K562 (cell line): Measurements from ENCODE around the gene LIMS1. TPM values are rescaled to one million over a fixed set of nuclear protein-coding genes. Genes with fewer than 3 reads are reported as not detected.

Experiments used
- ATAC-seq: fragments of 200-7000 bp; cut with Tn5 transposase; 3 replicates; pipeline ENCODE4 v1.9.1; 2020; ENCODE audit warnings: moderate library complexity
- BruUV-seq: library from RNA; stranded (reverse); fragments of 400-500 nt; replicated peaks from 2 replicates; lab custom pipeline; 2021; lab: Mats Ljungman, UMichigan
- CTCF ChIA-PET: fragments of 300-600 bp; formaldehyde crosslinking; extraction: SDS; loops from one replicate; lab custom pipeline; 2021; ENCODE audit warnings: low intra/inter-chr PET ratio; lab: Yijun Ruan, JAX
- POLR2A ChIA-PET: fragments of 300-600, 350-650 bp; sonication (Branson Sonifier 250); formaldehyde crosslinking; extraction: SDS; loops from one replicate; lab custom pipeline; 2021; ENCODE audit warnings: antibody characterized with exemption, inconsistent platforms; lab: Yijun Ruan, JAX
- DNase-seq, 4 experiments: peaks; one replicate each; pipeline versions ENCODE4 v3.0.0 to v3.0.0-alpha.2; 2011 to 2018; ENCODE audit warnings: low spot score in 3 of 4, mixed read lengths in 3 of 4; ENCODE audit errors: extremely low read depth in 1 of 4
- FAIRE-seq: peaks from 2 replicates; lab custom pipeline; 2011; peaks lifted over from hg19 to GRCh38; lab: Jason Lieb, UNC
- H2AFZ ChIP-seq: 2 replicates; pipeline ENCODE4 v1.6.0; 2011; ENCODE audit warnings: low read depth, low read length, control low read depth, inconsistent platforms
- H3K27ac ChIP-seq: fragments of 200-600 bp; 3 replicates; pipeline ENCODE4 v1.8.0; 2011; ENCODE audit warnings: low read depth, mild to moderate bottlenecking, control low read depth, inconsistent platforms, low read length, moderate library complexity, mixed read lengths; ENCODE audit errors: extremely low read depth
- H3K27me3 ChIP-seq, 2 experiments: fragments of 300-600 bp in 1 of 2; 2 replicates in 1 of 2; 3 replicates in 1 of 2; pipeline versions ENCODE4 v1.6.0 to v1.8.0; 2011; ENCODE audit warnings: inconsistent platforms in 2 of 2, low read length in 2 of 2, mild to moderate bottlenecking in 1 of 2, mixed read lengths in 1 of 2, moderate library complexity in 1 of 2; ENCODE audit not compliant: control insufficient read depth in 2 of 2, insufficient read depth in 2 of 2
- H3K36me3 ChIP-seq: fragments of 300-600 bp; 3 replicates; pipeline ENCODE4 v1.8.0; 2011; ENCODE audit warnings: mild to moderate bottlenecking, low read length, inconsistent platforms; ENCODE audit not compliant: control insufficient read depth, insufficient read depth
- H3K4me1 ChIP-seq, 2 experiments: fragments of 200-600 bp in 1 of 2; replicated peaks in 1 of 2; 2 replicates in 1 of 2; 3 replicates in 1 of 2; pipeline versions ENCODE4 v1.5.1 to v1.8.0; 2011; ENCODE audit warnings: inconsistent platforms in 2 of 2, low read length in 2 of 2, mild to moderate bottlenecking in 1 of 2, mixed read lengths in 1 of 2, moderate library complexity in 1 of 2; ENCODE audit not compliant: control insufficient read depth in 2 of 2, insufficient read depth in 2 of 2
- H3K4me2 ChIP-seq: 2 replicates; pipeline ENCODE4 v1.6.1; 2011; ENCODE audit warnings: low read length, control low read depth, inconsistent platforms, mixed read lengths; ENCODE audit not compliant: insufficient read depth
- H3K4me3 ChIP-seq: fragments of 200-600 bp; sonication (generic), shearing (Covaris generic); 2 replicates; pipeline ENCODE4 v1.5.1; 2016; ENCODE audit warnings: control low read depth, inconsistent platforms
- H3K79me2 ChIP-seq: fragments of 200-600 bp; 3 replicates; pipeline ENCODE4 v1.8.0; 2011; ENCODE audit warnings: low read length, inconsistent platforms; ENCODE audit not compliant: control insufficient read depth, insufficient read depth
- H3K9ac ChIP-seq, 2 experiments: 2 replicates each; pipeline versions ENCODE4 v1.6.0 to v1.6.1; 2011; ENCODE audit warnings: low read depth in 2 of 2, low read length in 2 of 2, control low read depth in 1 of 2, inconsistent platforms in 1 of 2, mild to moderate bottlenecking in 1 of 2, mixed read lengths in 1 of 2; ENCODE audit not compliant: insufficient read depth in 1 of 2
- H3K9me1 ChIP-seq: one replicate; pipeline ENCODE4 v1.6.0; 2011; ENCODE audit warnings: inconsistent platforms, mild to moderate bottlenecking, low read length, moderate library complexity; ENCODE audit not compliant: control insufficient read depth, insufficient read depth
- H3K9me3 ChIP-seq: replicated peaks from 2 replicates; pipeline ENCODE4 v1.5.1; 2011; ENCODE audit warnings: low read depth, low read length, inconsistent platforms; ENCODE audit not compliant: control insufficient read depth, insufficient read depth
- H4K20me1 ChIP-seq: replicated peaks from 2 replicates; pipeline ENCODE4 v1.6.1; 2011; ENCODE audit warnings: low read length, inconsistent platforms, mixed read lengths; ENCODE audit not compliant: control insufficient read depth, insufficient read depth
- BDP1 ChIP-seq: IDR thresholded peaks from 3 replicates; pipeline ENCODE4 v1.6.1; 2011; ENCODE audit not compliant: insufficient read length, insufficient read depth
- ETV5 ChIP-seq: sonication (generic); formaldehyde crosslinking; IDR thresholded peaks from 2 replicates; pipeline ENCODE4 v1.4.0; 2020; ENCODE audit warnings: low read depth, mild to moderate bottlenecking, missing genetic modification reagents
- KLF10 ChIP-seq: fragments of 250-450 bp; sonication (Bioruptor Pico); IDR thresholded peaks from 2 replicates; pipeline ENCODE4 v1.6.1; 2021; ENCODE audit warnings: matching md5 sums
- KLF16 ChIP-seq: IDR thresholded peaks from 2 replicates; pipeline ENCODE4 v1.6.1; 2016; ENCODE audit warnings: antibody characterized with exemption
- MAZ ChIP-seq, 2 experiments: fragments of 450-650 bp in 1 of 2; sonication (generic) in 1 of 2; formaldehyde crosslinking; IDR thresholded peaks in 1 of 2; conservative IDR thresholded peaks in 1 of 2; 2 replicates each; pipeline versions ENCODE4 v1.4.0 to v1.5.0; 2020; ENCODE audit warnings: mild to moderate bottlenecking in 1 of 2, missing genetic modification reagents in 1 of 2
- SMAD4 ChIP-seq: fragments of 250-450 bp; sonication (Bioruptor Pico); conservative IDR thresholded peaks from 2 replicates; pipeline ENCODE4 v1.8.0; 2021; ENCODE audit warnings: inconsistent platforms, mild to moderate bottlenecking, moderate library complexity
- SMARCA4 ChIP-seq: fragments of 450-650 bp; IDR thresholded peaks from 2 replicates; pipeline ENCODE4 v1.6.1; 2016
- SOX6 ChIP-seq: fragments of 450-650 bp; IDR thresholded peaks from 2 replicates; pipeline ENCODE4 v1.6.1; 2014; ENCODE audit warnings: mild to moderate bottlenecking
- TAF7 ChIP-seq: fragments of 450-650 bp; IDR thresholded peaks from 2 replicates; pipeline ENCODE4 v1.6.1; 2016; ENCODE audit warnings: missing genetic modification characterization, missing compliant biosample characterization
- ZNF140 ChIP-seq: fragments of 250-450 bp; sonication (Bioruptor Pico); IDR thresholded peaks from 2 replicates; pipeline ENCODE4 v1.8.0; 2021; ENCODE audit warnings: moderate library complexity, mild to moderate bottlenecking, inconsistent platforms
- ZNF253 ChIP-seq: fragments of 250-450 bp; sonication (Bioruptor Pico); conservative IDR thresholded peaks from 2 replicates; pipeline ENCODE4 v1.6.1; 2021; ENCODE audit warnings: mild to moderate bottlenecking
- ZNF436 ChIP-seq: fragments of 250-450, 450-650 bp; sonication (Bioruptor Pico); formaldehyde crosslinking; IDR thresholded peaks from 2 replicates; pipeline ENCODE4 v1.7.0; 2020; ENCODE audit warnings: mild to moderate bottlenecking
- ZNF561 ChIP-seq: fragments of 450-650 bp; formaldehyde crosslinking; conservative IDR thresholded peaks from 2 replicates; pipeline ENCODE4 v1.4.0; 2020; ENCODE audit warnings: mild to moderate bottlenecking, moderate library complexity
- ZNF785 ChIP-seq: fragments of 250-450 bp; sonication (Bioruptor Pico); IDR thresholded peaks from 2 replicates; pipeline ENCODE4 v1.4.0; 2020; ENCODE audit warnings: mild to moderate bottlenecking
- WGBS: fragments of 100-300 bp; shearing (Covaris generic); methylation state at CpG from one replicate; pipeline ENCODE4 v1.1.6; 2016; ENCODE audit warnings: low coverage, mixed read lengths; ENCODE audit not compliant: insufficient coverage; ENCODE audit errors: missing lambda C conversion rate; 5-methylcytosine and 5-hydroxymethylcytosine counted together
- in situ Hi-C: fragments of 300-500 bp; cut with MboI; formaldehyde crosslinking; loops from 4 replicates; pipeline ENCODE4 v1.15.0; 2018; ENCODE audit warnings: inconsistent platforms, mixed read lengths
- intact Hi-C: fragments of 100-400 bp; cut with micrococcal nuclease; formaldehyde crosslinking; loops from 2 replicates; pipeline ENCODE4 v1.14.2; 2022
- polyA plus RNA-seq, 8 experiments: library from polyadenylated mRNA; depleted of rRNA in 4 of 8; stranded (reverse) in 5 of 8; unstranded in 3 of 8; fragments of >200 nt; fragmentation: Nextera tagmentation in 2 of 8; fragmentation: Illumina TruSeq in 1 of 8; extraction: Ambion mirVana in 2 of 8; extraction: Trizol in 1 of 8; gene quantifications; 2 replicates each; pipeline versions ENCODE4 v1.2.1 to v1.2.3, GENCODE V29; 2011 to 2014; ENCODE audit warnings: inconsistent platforms in 1 of 8, missing spikeins in 1 of 8
- total RNA-seq, 7 experiments: library from RNA; depleted of rRNA in 6 of 7; stranded (reverse); fragments of >200 nt in 6 of 7; fragmentation: Illumina TruSeq in 2 of 7; extraction: Trizol in 2 of 7; gene quantifications; 2 replicates each; pipeline versions ENCODE4 v1.2.1 to v1.2.3, GENCODE V29; 2011 to 2021; ENCODE audit warnings: low replicate concordance in 1 of 7
- TF ChIP-seq, protein P1 (sequence below): sonication (generic); formaldehyde crosslinking; IDR thresholded peaks from 2 replicates; pipeline ENCODE4 v1.8.0; 2022; ENCODE audit warnings: mild to moderate bottlenecking, missing genetic modification reagents
- TF ChIP-seq, protein P2 (sequence below): fragments of 450-650 bp; formaldehyde crosslinking; IDR thresholded peaks from 2 replicates; pipeline ENCODE4 v1.4.0; 2022; ENCODE audit warnings: missing genetic modification characterization
- TF ChIP-seq, protein P3 (sequence below): fragments of 450-650 bp; IDR thresholded peaks from 2 replicates; pipeline ENCODE4 v1.6.1; 2018; ENCODE audit warnings: mild to moderate bottlenecking, low read depth; ENCODE audit not compliant: partially characterized antibody

Gene LIMS1
- total and polyA plus RNA-seq, 9 of the 15 experiments (the other 6 are each of a cell fraction or from before 2014, with no cell fraction given), result 52.8 to 134 (median 81.0) TPM

DNA sequence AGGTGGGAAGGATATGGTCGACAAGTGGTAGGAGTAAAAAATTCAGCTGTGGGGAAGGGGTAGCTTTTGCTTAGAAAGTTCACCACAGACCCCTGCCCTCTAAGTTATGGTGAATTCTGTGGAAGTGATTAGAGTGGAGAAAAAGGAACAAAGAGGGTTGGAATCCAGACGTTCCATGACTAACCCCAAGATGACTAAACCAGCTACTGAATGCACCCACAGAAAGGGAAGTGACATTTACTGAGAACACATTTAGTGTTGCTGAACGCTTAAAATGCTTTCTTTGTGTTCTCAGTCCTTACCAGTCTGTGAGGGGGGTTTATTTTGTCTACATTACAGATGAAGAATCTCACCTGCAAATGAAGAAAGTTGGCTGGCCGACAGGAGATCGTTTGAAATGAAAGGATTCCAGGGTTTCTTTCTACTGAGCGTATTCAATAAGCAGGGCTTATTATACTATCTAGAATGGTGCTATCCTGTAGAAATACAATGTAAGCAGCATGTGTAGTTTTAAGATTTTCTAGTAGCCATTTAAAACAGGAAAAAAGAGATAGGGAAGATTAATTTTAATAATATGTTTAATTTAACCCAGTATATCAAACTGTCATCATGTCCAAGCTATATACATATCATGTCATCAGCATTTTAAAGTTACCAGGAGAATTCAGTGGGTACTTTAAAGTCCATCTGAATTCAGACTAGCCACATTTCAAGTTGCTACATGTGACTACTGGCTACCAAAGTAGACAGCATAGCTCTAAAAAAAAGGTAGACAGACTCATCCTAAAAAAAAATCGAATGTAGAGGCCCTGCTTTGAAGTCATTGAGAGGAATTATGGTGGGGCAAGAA lies 60.1 kb downstream of the LIMS1 start (continued):
- TF ChIP-seq, protein P1, sequence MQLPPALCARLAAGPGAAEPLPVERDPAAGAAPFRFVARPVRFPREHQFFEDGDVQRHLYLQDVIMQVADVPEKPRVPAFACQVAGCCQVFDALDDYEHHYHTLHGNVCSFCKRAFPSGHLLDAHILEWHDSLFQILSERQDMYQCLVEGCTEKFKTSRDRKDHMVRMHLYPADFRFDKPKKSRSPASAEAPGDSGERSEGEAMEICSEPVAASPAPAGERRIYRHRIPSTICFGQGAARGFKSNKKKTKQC (CRISPR knock-in tag), result no peak
- TF ChIP-seq ZNF253 (CRISPR knock-in tag) (no peak), MAZ (CRISPR knock-in tag; conservative IDR thresholded peaks at IDR 0.05 in 1 of 2, IDR thresholded peaks at IDR 0.05 in 1 of 2) (no peak), KLF10 (CRISPR knock-in tag) (no peak), ZNF561 (no peak), TAF7 (tag) (no peak), SOX6 (peak; percentile 31; the same call in 1 of the 2 replicates)

DNA sequence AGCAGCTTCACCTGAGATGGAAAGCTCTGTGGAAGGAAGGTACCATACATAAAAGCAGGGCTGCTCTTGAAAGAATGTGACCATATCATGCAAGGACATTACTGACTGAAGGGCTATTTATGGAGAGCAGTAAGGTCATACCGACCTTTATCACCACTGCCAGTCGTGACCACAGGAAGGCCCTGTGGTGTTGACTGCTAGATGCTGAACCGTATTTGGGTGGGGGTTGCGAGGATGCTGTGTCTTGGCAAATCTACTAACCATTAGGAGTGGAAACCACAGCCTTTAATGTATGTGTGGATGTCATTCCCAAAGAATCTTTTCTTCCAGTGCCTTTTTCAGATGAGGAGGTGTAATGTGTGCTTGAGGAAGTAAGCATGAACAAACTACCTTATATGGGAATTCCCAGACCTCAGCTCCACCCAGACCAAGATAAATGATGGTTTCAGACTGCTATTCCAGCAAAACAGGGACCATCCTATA lies 60.8 kb downstream of the LIMS1 start:
- H3K27me3 ChIP-seq, result no peaks in the 10 kb centered on the region
- H3K4me3 ChIP-seq, result no peak overlapping the region
- H2AFZ ChIP-seq, result no peak overlapping the region
- DNase-seq, result peak; percentile 65 to 96 (median 80)
- H3K79me2 ChIP-seq, result peaks cover 83% of the 10 kb centered on the region
- H3K36me3 ChIP-seq, result no peaks in the 10 kb centered on the region; the same call in 1 of the 3 replicates
- FAIRE-seq, result peak; percentile 96
- H3K4me2 ChIP-seq, result peak overlapping the region; percentile 65
- H3K27ac ChIP-seq, result peak overlapping the region; percentile 94
- no peaks in the 10 kb centered on the region for H4K20me1 ChIP-seq
- intact Hi-C loops, result loop anchor here (5.0 kb wide), 1 partner anchor 42 kb away; no protein-coding TSS in a partner anchor
- BruUV-seq, result no TSS peak
- peaks cover 12 to 55% of the 10 kb centered on the region in 2 experiments; a peak in 4 of 5 replicates for H3K4me1 ChIP-seq
- H3K9me1 ChIP-seq, result no peaks in the 10 kb centered on the region
- ChIA-PET CTCF (no interaction called here), POLR2A (interaction anchor here (0.6 to 2.1 kb wide), 7 partner anchors 9 to 234 kb away, joined by 3 to 10 read pairs (median 3); no protein-coding TSS in a partner anchor)
- peak; percentile 86 for ATAC-seq
- peak overlapping the region in 1 of 2 experiments; percentile 69; a peak in 2 of 4 replicates for H3K9ac ChIP-seq
- in situ Hi-C loops, result loop anchor here (25.0 kb wide), 1 partner anchor 658 kb away; no protein-coding TSS in a partner anchor
- 2% methylated on average over 4 of the region's 4 CpGs for WGBS
- no peaks in the 10 kb centered on the region for H3K9me3 ChIP-seq
- TF ChIP-seq SMARCA4, result peak; percentile 98
- TF ChIP-seq KLF16, result peak; percentile 97
- no peak for TF ChIP-seq BDP1
- no peak for TF ChIP-seq ZNF253 (CRISPR knock-in tag)
- TF ChIP-seq, protein P2, sequence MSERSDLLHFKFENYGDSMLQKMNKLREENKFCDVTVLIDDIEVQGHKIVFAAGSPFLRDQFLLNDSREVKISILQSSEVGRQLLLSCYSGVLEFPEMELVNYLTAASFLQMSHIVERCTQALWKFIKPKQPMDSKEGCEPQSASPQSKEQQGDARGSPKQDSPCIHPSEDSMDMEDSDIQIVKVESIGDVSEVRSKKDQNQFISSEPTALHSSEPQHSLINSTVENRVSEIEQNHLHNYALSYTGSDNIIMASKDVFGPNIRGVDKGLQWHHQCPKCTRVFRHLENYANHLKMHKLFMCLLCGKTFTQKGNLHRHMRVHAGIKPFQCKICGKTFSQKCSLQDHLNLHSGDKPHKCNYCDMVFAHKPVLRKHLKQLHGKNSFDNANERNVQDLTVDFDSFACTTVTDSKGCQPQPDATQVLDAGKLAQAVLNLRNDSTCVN, result no peak
- TF ChIP-seq, protein P3, sequence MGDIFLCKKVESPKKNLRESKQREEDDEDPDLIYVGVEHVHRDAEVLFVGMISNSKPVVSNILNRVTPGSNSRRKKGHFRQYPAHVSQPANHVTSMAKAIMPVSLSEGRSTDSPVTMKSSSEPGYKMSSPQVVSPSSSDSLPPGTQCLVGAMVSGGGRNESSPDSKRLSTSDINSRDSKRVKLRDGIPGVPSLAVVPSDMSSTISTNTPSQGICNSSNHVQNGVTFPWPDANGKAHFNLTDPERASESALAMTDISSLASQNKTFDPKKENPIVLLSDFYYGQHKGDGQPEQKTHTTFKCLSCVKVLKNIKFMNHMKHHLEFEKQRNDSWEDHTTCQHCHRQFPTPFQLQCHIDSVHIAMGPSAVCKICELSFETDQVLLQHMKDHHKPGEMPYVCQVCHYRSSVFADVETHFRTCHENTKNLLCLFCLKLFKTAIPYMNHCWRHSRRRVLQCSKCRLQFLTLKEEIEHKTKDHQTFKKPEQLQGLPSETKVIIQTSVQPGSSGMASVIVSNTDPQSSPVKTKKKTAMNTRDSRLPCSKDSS, result no peak
- TF ChIP-seq ZNF785 (CRISPR knock-in tag), result no peak
- peak; percentile 98 for TF ChIP-seq SMAD4 (CRISPR knock-in tag)
- TF ChIP-seq ETV5, result peak; percentile 98
- no peak for TF ChIP-seq ZNF436 (CRISPR knock-in tag)
- TF ChIP-seq SOX6, result peak; percentile 95
- TF ChIP-seq ZNF140, result no peak
